ENCODE measurements around the gene OGFOD2.
A peak's percentile ranks its signal among the peaks of the same experiment; 100 is the strongest.

Gene OGFOD2

DNA sequence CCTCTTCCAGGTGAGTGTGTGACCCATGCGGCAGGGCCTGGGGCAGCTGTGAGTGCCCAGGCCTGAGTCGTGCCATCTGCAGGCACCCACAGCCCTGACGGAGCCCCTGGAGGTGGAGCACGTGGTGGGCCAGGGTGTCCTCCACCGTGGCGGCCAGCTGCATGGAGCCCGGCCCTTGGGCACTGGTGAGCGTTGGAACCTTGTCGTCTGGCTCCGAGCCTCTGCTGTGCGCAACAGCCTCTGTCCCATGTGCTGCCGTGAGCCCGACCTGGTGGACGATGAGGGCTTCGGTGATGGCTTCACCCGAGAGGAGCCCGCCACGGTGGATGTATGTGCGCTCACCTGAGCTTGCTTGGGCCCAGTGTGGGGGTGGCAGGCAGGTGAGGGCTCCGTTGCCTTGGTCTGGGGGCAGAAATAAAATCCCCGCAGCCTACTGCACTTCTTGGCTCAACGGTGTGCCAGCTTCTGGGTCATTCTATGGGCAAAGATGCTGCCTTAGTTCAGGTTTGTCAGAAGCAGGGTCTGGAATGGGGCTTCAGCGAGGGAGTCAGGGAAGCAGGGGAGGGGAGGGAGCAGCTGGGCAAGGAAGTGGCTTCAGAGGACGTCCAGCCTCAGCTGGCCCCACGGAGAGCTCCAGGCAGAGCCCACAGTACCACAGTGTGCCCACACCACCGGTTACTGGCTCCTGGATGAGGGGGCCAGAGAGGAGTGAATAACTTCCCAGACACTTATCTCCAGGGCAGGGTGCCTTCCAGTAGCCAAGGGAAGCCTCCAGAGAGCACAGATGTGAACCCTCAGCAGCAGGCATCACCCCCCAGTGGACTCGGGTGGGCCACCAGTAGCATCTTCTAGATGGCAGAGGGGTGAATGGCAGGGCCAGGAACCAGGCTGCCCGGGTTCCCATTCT is 4.2 kb downstream of the OGFOD2 start:
- Mint-ChIP-seq H3K27ac (peak overlapping the region; percentile 91), H3K36me3 (peaks cover 46% of the 10 kb centered on the region), H3K9me3 (no peaks in the 10 kb centered on the region), H3K4me3 (peak overlapping the region; percentile 86), H3K4me1 (peaks cover 49% of the 10 kb centered on the region)
- ATAC-seq (no peak), DNase-seq (ENCODE audit: low spot score in 2 of 2) (no peak)

DNA sequence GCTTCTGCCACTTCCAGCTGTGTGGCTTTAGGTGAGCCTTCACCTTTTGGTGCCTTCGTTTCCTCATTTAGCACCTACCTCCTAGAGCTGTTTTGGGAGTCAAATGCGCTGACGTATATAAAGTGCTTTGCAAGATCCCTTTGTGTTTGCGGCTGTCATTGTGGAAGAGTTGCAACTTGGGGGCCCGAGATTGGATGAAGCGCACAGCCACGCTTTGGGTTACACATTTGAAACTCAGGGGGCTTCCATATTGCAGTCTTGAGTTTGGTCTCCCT is 4.8 kb downstream of the OGFOD2 start:
- H3K27ac Mint-ChIP-seq = peak overlapping the region; percentile 91
- peak overlapping the region; percentile 86 for H3K4me3 Mint-ChIP-seq
- DNase-seq (ENCODE audit: low spot score in 2 of 2) (no peak), ATAC-seq (no peak)
- H3K36me3 Mint-ChIP-seq = peaks cover 42% of the 10 kb centered on the region
- H3K4me1 Mint-ChIP-seq = peaks cover 53% of the 10 kb centered on the region
- no peaks in the 10 kb centered on the region for H3K9me3 Mint-ChIP-seq

DNA sequence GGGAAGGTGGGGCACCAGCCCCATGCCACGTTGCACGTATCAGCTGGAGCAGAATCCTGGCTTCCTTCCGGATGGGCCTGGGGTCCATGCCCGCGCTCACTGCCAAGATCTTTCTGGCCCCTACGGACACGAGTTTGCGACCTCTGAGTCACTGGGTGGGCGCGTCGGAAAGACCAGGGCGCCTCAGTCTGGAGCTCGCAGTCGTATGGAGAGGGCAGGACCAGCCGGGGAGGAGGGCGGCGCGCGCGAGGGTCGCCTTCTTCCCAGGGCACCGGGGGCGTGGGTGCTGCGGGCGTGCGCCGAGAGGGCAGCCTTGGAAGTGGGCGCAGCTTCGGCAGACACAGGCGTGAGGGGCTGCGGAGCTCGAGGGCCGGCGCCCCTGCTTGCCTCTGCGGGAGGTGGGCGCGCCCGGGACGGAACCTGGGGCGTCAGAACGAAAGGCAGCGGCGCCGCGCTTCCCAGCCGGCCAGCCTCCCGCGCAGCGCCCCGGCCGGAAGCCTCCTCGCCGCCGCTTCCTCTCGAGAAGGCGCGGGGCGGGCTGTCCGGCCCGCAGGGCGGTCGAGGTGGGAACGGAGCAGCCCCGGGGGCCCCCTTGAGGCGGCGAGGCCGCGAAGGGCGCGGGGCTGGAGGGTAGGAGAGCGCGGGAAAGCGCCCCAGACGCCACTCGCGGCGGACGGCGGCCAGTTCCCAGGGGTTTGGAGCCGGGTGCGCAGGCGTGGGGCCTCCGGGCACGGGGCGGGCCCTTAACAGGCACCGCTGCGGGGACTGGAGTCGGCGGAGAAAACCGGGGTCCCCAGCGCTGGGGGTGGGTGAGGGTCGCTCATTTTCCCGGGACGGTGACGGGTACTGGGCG is 5.4 kb downstream of the OGFOD2 start, which contains the start of gene ARL6IP4:
Gene ARL6IP4, plus strand, starts transcription at position 499 of the 853 bp plus-strand sequence. CDS start 459 bp downstream, outside the sequence.
- Mint-ChIP-seq H3K27ac (peak within 1 kb of the TSS; percentile 91), H3K9me3 (no peaks in the 10 kb centered on the region), H3K36me3 (peaks cover 38% of the 10 kb centered on the region), H3K4me3 (peak within 1 kb of the TSS; percentile 86), H3K4me1 (peaks cover 54% of the 10 kb centered on the region)
- DNase-seq (ENCODE audit: low spot score in 2 of 2) (peak; percentile 58 to 86), ATAC-seq (peak; percentile 81)

DNA sequence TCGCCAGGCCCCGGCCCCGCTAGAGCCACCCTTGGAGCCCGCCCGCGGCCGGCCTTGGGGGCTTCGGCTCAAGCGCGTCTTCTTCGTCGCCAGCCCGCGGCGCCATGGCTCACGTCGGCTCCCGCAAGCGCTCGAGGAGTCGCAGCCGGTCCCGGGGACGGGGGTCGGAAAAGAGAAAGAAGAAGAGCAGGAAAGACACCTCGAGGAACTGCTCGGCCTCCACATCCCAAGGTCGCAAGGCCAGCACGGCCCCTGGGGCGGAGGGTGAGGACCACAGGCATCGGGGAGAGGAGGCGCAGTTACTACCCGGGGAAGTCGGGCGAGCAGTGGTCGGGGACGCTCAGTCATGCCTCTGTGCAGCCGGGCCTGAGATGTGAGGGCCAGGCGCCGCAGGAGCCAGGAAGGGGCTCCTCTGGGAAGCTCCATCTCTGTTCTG is 6.0 kb downstream of the OGFOD2 start:
- peak; percentile 40 for ATAC-seq
- peak overlapping the region; percentile 91 for H3K27ac Mint-ChIP-seq
- peak in 1 of 2 donors; percentile 76 for DNase-seq (ENCODE audit: low spot score in 2 of 2)
- H3K4me3 Mint-ChIP-seq = peak overlapping the region; percentile 86
- H3K9me3 Mint-ChIP-seq = no peaks in the 10 kb centered on the region
- H3K4me1 Mint-ChIP-seq = peaks cover 48% of the 10 kb centered on the region
- peaks cover 38% of the 10 kb centered on the region for H3K36me3 Mint-ChIP-seq

DNA sequence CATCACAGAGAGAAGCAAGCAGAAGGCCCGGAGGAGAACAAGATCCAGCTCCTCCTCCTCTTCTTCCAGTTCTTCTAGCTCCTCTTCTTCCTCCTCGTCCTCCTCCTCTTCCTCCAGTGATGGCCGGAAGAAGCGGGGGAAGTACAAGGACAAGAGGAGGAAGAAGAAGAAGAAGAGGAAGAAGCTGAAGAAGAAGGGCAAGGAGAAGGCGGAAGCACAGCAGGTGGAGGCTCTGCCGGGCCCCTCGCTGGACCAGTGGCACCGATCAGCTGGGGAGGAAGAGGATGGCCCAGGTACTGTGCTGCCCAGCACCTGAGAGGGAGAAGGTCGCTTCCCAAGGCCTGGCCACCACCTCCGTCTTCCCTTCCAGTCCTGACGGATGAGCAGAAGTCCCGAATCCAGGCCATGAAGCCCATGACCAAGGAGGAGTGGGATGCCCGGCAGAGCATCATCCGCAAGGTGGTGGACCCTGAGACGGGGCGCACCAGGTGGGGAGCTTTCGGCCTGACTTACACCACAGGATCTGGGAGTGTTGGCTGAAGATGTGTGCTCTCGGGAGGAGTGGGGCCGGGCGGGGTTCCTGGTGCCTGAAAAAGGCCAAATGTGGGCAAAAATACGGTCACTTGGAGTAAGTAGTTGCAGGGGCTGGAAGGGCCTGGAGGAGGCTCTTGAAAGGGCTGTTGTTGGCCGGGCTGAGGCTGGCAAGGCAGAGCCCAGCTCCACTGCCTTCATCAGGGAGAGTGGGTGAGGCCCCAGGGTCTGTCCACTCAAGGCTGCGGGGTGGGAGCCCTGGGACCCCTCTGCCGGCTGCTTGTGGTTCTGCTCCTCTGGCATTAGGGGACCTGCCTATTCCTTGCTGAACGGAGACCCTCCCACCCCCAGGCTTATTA is 6.8 kb downstream of the OGFOD2 start:
- Mint-ChIP-seq H3K36me3 (peaks cover 33% of the 10 kb centered on the region), H3K4me3 (peak overlapping the region; percentile 86), H3K9me3 (no peaks in the 10 kb centered on the region), H3K27ac (peak overlapping the region; percentile 91), H3K4me1 (peaks cover 42% of the 10 kb centered on the region)
- DNase-seq (ENCODE audit: low spot score in 2 of 2) = no peak
- no peak for ATAC-seq

DNA sequence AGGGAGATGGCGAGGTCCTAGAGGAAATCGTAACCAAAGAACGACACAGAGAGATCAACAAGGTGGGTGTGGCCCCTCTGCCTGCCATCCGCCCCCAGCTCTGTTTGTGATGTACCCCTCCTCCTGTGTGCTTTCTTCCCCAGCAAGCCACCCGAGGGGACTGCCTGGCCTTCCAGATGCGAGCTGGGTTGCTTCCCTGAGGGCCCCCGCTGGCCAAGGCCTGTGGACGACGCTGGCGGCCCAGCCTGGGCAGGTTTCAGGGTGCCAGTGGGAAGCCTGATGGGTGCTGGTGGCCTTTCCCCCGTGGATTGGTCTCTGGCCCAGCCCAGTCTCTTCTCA is 7.4 kb downstream of the OGFOD2 start:
- no peak for DNase-seq (ENCODE audit: low spot score in 2 of 2)
- Mint-ChIP-seq H3K4me1 (peaks cover 42% of the 10 kb centered on the region), H3K9me3 (no peaks in the 10 kb centered on the region), H3K36me3 (peaks cover 33% of the 10 kb centered on the region), H3K27ac (peak overlapping the region; percentile 91), H3K4me3 (peak overlapping the region; percentile 86)
- no peak for ATAC-seq

DNA sequence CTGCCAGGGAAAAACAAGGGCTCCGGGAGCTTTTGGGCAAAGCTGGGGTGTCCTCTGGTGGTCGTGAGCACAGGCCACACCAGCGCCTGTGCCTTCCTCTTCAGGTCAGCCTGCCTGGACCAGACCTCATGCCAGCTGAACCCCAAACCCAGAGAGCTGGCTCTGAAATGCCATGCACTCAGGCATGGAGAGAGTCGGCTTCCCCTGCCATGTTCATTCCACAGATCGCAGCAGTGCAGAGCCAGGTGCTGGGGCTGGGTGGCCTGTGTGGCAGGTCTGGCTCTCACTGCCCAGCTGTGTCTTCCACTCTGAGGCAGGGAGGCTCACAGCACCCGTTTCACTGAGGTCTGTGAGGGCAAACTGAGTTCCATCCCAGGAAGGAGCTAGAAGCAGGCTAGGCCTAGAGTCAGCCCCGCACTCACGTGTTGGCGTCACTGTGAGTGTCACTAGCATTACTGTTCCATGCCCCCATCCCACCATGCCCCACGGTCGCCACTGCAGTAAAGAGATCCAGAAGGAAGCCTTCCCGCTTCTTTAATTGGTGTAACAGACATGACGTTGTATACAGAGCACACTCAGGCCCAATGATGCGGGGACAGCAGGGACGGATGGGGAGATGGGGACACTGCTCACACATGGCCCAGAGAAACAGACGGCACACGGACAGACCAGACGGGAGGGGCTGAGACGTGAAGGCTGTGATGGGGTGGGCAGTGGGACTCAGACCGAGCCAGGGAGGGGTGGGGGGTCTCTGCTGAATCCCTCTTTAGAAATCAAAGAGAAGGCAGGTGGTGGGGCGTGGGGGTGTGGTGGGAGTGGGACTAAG is 8.1 kb downstream of the OGFOD2 start:
- Mint-ChIP-seq H3K4me3 (peak overlapping the region; percentile 86), H3K27ac (peak overlapping the region; percentile 91), H3K9me3 (no peaks in the 10 kb centered on the region), H3K36me3 (peaks cover 33% of the 10 kb centered on the region), H3K4me1 (peaks cover 37% of the 10 kb centered on the region)
- DNase-seq (ENCODE audit: low spot score in 2 of 2) (no peak), ATAC-seq (no peak)

DNA sequence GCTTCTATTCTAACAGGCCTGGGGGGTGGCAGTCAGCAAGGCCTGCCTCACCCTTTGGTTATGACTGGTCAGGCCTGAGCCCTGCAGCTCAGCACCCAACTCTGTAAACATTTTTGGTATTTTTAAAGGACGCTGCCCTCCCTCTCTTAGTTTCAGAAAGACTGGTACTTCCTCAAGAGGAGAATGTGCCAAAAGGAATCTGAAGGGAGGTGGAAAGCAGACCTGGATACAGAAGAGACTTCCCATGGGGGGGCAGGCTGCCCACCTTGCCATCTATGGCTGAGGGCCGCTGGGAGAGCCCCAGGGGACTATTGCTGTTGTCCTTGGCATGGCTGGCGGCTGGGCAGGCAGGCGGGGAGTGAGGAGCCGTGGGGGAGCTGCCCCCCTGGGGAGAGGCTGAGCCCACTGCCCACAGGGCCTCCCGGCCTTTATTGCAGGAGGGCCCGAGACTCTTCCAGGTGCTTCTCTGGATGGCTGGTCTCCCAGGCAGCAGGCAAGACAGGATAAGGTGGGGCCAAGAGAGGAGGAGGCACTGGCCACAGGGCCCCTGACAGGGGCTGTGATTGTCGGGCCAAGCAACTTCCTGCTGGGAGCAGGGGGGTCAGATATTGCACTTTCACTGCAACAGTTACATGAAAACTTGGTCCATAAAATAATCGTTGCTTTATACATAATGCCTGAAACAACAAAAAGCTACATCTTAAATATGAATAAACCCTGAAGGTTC is 8.9 kb downstream of the OGFOD2 start:
- peak overlapping the region; percentile 86 for H3K4me3 Mint-ChIP-seq
- no peaks in the 10 kb centered on the region for H3K9me3 Mint-ChIP-seq
- H3K4me1 Mint-ChIP-seq = peaks cover 35% of the 10 kb centered on the region
- DNase-seq (ENCODE audit: low spot score in 2 of 2) (no peak), ATAC-seq (no peak)
- peaks cover 33% of the 10 kb centered on the region for H3K36me3 Mint-ChIP-seq
- peak overlapping the region; percentile 91 for H3K27ac Mint-ChIP-seq

DNA sequence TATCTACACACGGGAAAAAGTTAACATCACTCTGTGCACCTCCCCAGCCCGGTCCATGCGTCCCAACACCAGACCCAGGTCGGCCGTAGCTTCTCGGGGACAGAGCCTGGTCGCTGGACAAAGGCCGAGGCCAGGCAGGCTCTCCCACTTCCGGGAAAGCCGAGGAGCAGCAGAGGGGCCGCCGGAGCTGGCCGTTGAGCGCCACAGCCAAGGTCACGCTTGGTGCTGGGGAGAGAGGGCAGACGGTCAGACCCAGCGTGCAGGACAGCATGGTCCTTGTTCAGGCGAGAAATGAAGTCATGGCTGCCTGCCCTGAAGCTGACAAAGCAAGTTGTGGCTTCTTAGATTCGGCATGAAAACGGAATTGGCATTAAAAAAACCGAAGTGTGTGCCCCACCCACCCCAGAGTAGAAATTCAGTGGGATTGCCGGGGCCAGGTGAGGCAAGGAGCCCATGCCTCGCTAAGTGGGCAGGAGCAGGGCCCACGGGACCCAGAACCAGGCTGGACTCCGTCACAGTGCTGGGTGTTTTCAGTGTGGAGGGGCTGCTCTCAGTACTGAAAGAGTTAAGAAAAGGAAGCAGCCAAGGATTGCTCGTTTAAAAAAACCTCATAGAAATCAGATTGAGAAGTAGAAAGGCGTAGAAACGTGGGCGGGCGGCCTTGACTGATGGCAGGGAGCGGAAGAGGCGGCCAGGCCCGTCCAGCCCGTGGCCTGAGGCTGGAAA is 9.7 kb downstream of the OGFOD2 start:
- Mint-ChIP-seq H3K27ac (peak overlapping the region; percentile 49), H3K4me3 (no peak overlapping the region), H3K9me3 (no peaks in the 10 kb centered on the region), H3K4me1 (peaks cover 35% of the 10 kb centered on the region), H3K36me3 (peaks cover 33% of the 10 kb centered on the region)
- ATAC-seq (no peak), DNase-seq (ENCODE audit: low spot score in 2 of 2) (no peak)

DNA sequence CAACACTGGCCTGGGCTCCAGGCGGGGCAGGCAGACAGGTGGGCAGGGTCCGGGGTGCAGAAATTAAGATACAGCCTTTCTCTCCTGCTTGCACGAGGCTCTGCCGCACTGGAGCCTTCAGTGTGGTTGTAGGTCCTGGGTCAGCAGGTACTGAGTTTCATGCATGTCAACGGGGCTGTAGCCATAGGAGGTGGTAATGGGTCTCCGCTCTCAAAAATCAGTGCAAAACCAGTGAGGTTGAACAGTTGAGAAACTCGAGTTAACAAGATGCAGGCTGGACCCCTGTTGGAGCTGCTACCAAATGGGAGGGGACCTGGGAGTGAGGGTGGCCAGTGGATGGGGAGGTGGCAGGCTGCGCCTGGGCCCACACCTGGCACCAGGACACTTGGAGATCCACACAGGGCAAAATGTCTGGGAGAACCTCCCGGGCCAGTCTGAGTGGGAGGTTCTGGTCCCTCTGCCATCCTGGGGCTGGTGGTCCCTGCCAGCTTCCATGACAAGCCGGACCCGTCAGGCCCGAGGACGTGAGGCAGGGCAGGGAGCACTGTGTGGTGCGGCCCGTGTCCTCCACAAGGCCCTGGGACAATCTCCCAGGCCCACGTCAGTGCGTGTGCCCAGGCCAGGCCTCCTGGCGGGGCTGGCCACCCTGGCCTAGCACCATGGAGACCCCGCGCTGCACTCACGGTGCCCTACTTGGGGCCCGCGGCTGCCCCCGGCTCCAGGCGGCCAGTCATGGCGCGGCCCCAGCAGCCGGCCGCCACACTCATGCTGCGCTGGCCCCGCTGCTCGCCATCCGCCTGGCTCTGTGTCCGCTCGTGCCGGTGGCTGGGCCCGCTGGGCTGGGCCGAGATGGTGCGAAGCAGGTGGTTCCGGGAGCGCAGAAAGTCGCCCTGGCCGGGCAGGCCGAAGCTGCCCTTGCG is 10.6 kb downstream of the OGFOD2 start:
- Mint-ChIP-seq H3K9me3 (no peaks in the 10 kb centered on the region), H3K4me3 (no peak overlapping the region), H3K36me3 (peaks cover 33% of the 10 kb centered on the region), H3K4me1 (peaks cover 35% of the 10 kb centered on the region), H3K27ac (peak overlapping the region; percentile 49)
- ATAC-seq (no peak), DNase-seq (ENCODE audit: low spot score in 2 of 2) (no peak)

DNA sequence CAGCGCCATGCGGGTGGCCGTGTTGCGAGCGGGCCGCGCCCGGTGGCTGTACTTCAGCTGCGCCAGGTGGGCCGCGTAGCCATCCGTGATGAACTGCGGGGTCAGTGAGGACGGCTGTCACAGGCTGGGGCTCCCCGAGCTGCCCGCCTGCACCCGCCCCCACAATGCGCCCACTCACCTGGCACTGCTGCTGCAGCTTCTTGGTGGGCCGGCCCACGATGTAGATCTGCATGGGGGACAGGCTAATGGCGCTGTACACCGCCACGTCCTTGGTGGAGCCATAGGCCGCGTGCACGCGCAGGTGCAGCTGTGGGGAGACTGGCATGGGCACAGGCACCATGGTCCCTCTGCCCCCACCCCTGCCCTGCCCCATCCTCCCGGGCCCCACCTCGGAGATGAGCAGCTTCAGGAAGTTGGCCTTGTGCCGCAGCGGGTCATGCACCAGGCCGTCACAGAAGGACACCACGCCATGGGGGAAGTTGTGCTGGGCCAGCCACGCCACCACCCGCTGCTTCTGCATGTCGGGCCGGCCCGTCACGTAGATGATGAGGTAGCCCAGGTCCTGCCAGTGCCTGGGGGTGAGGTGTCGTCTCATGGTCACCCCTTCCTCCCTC is 11.3 kb downstream of the OGFOD2 start:
- peaks cover 31% of the 10 kb centered on the region for H3K36me3 Mint-ChIP-seq
- H3K4me1 Mint-ChIP-seq = peaks cover 33% of the 10 kb centered on the region
- no peak overlapping the region for H3K27ac Mint-ChIP-seq
- ATAC-seq = no peak
- no peak overlapping the region for H3K4me3 Mint-ChIP-seq
- H3K9me3 Mint-ChIP-seq = no peaks in the 10 kb centered on the region
- no peak for DNase-seq (ENCODE audit: low spot score in 2 of 2)
